Measurements from ENCODE around the gene ZNF397.

ZNF397 gene

GRCh38 chr18:35306588-35307250, 65.9 kb downstream of the ZNF397 start:
- DNase-seq: no peak

Data from activated CD8-positive, alpha-beta memory T cell treated with anti-CD3 and anti-CD28 coated beads, Interleukin-2, amount 50 U/mL, for 4 hours (primary cell).